GM18867 (cell line): Measurements from ENCODE around the gene OSBPL3.

Experiments
- ATAC-seq: cut with Tn5 transposase; IDR thresholded peaks from one replicate; pipeline ENCODE4 v1.9.1; 2021; ENCODE audit warnings: mild to moderate bottlenecking, moderate library complexity; ENCODE audit not compliant: unreplicated experiment

Gene OSBPL3

GRCh38 chr7:24777806-24778205 lies 202.2 kb downstream of the OSBPL3 start:
- ATAC-seq = no peak

- ATAC-seq = no peak
These were observed 206.3 kb downstream of the OSBPL3 start for GRCh38 chr7:24773646-24774045.

GRCh38 chr7:24769851-24770250 lies 210.1 kb downstream of the OSBPL3 start:
- no peak for ATAC-seq

GRCh38 chr7:24769014-24769830 lies 210.8 kb downstream of the OSBPL3 start:
- no peak for ATAC-seq

GRCh38 chr7:24767878-24768569 lies 212.0 kb downstream of the OSBPL3 start:
- no peak for ATAC-seq

- no peak for ATAC-seq
These were observed 214.8 kb downstream of the OSBPL3 start for GRCh38 chr7:24764972-24765744.

GRCh38 chr7:24764011-24764410 lies 216.0 kb downstream of the OSBPL3 start:
- ATAC-seq = no peak

GRCh38 chr7:24763303-24763901 lies 216.6 kb downstream of the OSBPL3 start:
- ATAC-seq = no peak

- ATAC-seq = no peak
These were observed 217.2 kb downstream of the OSBPL3 start for GRCh38 chr7:24762771-24763170.

GRCh38 chr7:24760968-24761367 lies 219.0 kb downstream of the OSBPL3 start:
- no peak for ATAC-seq

- ATAC-seq = peak; percentile 59
These were observed 222.4 kb downstream of the OSBPL3 start, which contains the start of gene GSDME for GRCh38 chr7:24757353-24758275. TSS of gene GSDME (minus strand) at chr7:24757464. CDS start at chr7:24749774, 7,690 bp downstream.

GRCh38 chr7:24756545-24757352 lies 223.2 kb downstream of the OSBPL3 start:
- ATAC-seq = peak; percentile 9

- ATAC-seq = peak; percentile 63
These were observed 224.2 kb downstream of the OSBPL3 start for GRCh38 chr7:24755541-24756407.

- no peak for ATAC-seq
These were observed 225.0 kb downstream of the OSBPL3 start for GRCh38 chr7:24754906-24755506.

GRCh38 chr7:24752073-24752800 lies 227.7 kb downstream of the OSBPL3 start:
- ATAC-seq = no peak

- ATAC-seq = no peak
These were observed 228.5 kb downstream of the OSBPL3 start for GRCh38 chr7:24751484-24751883.

GRCh38 chr7:24750441-24751055 lies 229.4 kb downstream of the OSBPL3 start:
- no peak for ATAC-seq
